D341Med (cell line): ENCODE results near the gene OCIAD2.
"Not testable (repeated sequence)": the region's sequence is repeated elsewhere in the genome, so short reads cannot be mapped to it uniquely, and the experiment has no call there.

ENCODE experiments used
- DNase-seq: peaks from one replicate; pipeline ENCODE4 v3.0.0; 2012; ENCODE audit warnings: low spot score

OCIAD2 gene

GRCh38 chr4:48854395-48854683 lies 52.2 kb downstream of the OCIAD2 start:
- no peak for DNase-seq

DNA sequence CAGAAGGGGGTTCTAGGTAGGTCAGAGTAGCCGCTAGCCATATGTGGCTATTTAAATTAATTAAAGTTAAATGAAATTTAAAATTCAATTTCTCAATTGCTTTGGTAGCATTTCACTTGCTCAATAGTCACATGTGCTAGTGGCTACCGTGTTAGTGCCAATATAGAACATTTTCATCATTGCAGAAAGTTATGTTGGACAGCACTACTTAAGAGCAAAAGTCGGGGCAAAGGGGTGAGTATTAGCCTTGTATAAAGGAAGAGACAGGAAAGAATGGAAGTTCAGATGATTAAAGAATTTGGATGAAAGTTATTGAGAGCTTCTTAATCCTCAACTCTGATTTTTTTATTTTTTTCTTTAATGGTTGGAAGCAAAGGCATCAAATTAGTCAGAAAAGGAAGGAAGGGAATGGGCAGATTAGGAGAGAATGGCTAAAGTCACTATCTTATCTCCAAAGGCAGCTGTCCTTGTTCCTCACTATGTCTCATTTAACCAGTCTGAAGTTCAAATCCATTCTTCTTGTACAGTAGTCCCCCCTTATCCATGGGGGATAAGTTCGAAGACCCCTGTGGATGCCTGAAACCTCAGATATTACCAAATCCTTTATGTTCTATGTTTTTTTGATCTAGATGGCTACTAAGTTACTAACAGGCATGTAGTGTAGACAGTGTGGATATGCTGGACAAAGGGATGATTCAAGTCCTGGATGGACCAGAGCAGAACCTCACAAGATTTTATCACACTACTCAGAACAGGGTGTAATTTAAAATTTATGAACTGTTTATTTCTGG lies 52.8 kb downstream of the OCIAD2 start:
- no peak for DNase-seq

DNA sequence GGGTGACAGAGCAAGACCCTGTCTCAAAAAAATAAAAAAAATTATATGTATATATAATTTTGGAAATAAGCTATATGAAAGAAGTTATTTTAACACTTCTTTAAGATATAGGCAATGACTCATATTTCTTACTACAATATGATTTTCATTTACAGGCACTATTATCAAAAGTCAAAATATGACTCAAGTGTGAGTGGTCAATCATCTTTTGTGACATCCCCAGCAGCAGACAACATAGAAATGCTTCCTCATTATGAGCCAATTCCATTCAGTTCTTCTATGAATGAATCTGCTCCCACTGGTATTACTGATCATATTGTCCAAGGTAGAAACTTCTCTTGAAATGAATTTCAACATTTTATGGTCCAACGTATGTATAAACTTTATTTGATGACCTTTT lies 54.9 kb downstream of the OCIAD2 start:
- DNase-seq = no peak

DNA sequence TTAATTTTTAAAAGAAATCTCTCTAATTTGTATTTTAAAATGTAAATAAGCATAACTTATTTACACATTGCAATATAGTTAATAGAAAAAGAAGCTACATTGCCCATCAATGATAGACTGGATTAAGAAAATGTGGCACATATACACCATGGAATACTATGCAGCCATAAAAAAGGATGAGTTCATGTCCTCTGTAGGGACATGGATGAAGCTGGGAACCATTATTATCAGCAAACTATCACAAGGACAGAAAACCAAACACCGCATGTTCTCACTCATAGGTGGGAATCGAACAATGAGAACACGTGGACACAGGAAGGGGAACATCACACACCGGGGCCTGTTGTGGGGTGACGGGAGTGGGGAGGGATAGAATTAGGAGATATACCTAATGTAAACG lies 57.8 kb downstream of the OCIAD2 start:
- DNase-seq = not testable (repeated sequence)

GRCh38 chr4:48844843-48845242 lies 61.7 kb downstream of the OCIAD2 start:
- DNase-seq = no peak

DNA sequence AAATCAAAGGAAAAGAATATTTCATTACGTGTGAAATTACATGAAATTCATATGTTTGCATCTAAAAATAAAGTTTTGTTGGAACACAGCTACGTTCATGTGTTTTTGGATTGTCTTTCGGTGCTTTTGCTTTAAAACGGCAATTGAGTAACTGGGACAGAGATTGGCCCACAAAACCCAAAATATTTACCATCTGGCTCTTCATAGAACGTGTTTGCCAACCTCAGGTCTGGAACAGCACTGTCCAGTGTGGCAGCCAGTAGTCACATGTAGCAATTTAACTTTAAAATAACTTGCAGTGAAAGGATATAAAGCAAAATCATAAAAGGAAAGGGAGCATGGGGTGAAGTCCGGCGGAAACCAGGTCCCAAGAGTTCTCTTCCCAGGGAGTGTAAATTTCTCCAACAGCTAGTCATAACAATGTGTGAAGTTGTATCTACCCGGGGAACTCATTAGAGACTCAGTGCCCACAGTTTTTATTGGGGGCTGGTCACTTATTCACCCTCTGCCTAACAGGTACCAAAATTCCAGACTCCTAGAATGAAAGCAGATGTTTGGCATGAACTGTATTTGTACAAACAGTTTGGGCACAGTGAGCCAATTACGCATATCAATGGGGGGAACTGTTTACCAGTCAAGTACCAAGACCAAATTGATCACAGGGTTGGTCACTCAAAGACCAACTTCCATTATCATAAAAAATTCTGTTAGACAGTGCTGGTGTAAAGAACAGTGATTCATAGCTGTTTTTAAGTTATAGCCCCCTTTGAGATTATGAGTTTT lies 65.3 kb downstream of the OCIAD2 start:
- no peak for DNase-seq

GRCh38 chr4:48836658-48837057 lies 69.9 kb downstream of the OCIAD2 start:
- DNase-seq = no peak
